AG04450 (cell line): Measurements from ENCODE around the gene CDC42BPA. TPM values are rescaled to one million over a fixed set of nuclear protein-coding genes. Genes with fewer than 3 reads are reported as not detected.

Experiments used
- CTCF ChIA-PET: fragments of 300-600, 350-600 bp; formaldehyde crosslinking; extraction: SDS; loops from one replicate; lab custom pipeline; 2022; ENCODE audit warnings: antibody characterized with exemption, inconsistent platforms; lab: Charles Lee
- POLR2A ChIA-PET: fragments of 350-600 bp; formaldehyde crosslinking; extraction: SDS; loops from one replicate; lab custom pipeline; 2021; ENCODE audit warnings: antibody characterized with exemption, inconsistent platforms; lab: Yijun Ruan, JAX
- DNase-seq: peaks from one replicate; pipeline ENCODE4 v3.0.0-alpha.2; 2011; ENCODE audit warnings: low read depth, low spot score
- H3K27ac ChIP-seq: one replicate; pipeline ENCODE4 v1.5.1; 2012; ENCODE audit warnings: low read depth, low read length, control low read depth
- H3K27me3 ChIP-seq: one replicate; pipeline ENCODE4 v1.6.0; 2012; ENCODE audit warnings: low read length; ENCODE audit not compliant: control insufficient read depth, insufficient read depth
- H3K4me3 ChIP-seq: 2 replicates; pipeline ENCODE4 v1.5.1; 2011; ENCODE audit warnings: mild to moderate bottlenecking, low read depth, low read length, control low read depth
- H3K9me3 ChIP-seq: 2 replicates; pipeline ENCODE4 v1.5.1; 2012; ENCODE audit warnings: low read length; ENCODE audit not compliant: control insufficient read depth, insufficient read depth
- CTCF ChIP-seq: IDR thresholded peaks from 2 replicates; pipeline ENCODE4 v1.5.1; 2011; ENCODE audit warnings: low read depth, low read length, control low read depth, inconsistent platforms
- polyA plus RNA-seq: library from polyadenylated mRNA; depleted of rRNA; stranded (reverse); fragments of >200 nt; gene quantifications from 2 replicates; pipeline ENCODE4 v1.2.3, GENCODE V29; 2011

Gene CDC42BPA
- polyA plus RNA-seq, 1 experiment: 30.7 TPM

- DNase-seq: no peak
- POLR2A ChIA-PET: no interaction called here
Observed at GRCh38 chr1:227325156-227325555, 6.9 kb upstream of the CDC42BPA start.

GRCh38 chr1:227323967-227324268 lies 5.6 kb upstream of the CDC42BPA start:
- CTCF ChIA-PET: no interaction called here

More at GRCh38 chr1:227325156-227325555, 6.9 kb upstream of the CDC42BPA start:
- H3K9me3 ChIP-seq: no peaks in the 10 kb centered on the region
- no peaks in the 10 kb centered on the region for H3K27me3 ChIP-seq
- CTCF ChIA-PET: no interaction called here
- H3K4me3 ChIP-seq: no peak overlapping the region
- TF ChIP-seq CTCF: no peak
- no peak overlapping the region for H3K27ac ChIP-seq

GRCh38 chr1:227323171-227323966 lies 5.1 kb upstream of the CDC42BPA start:
- ChIA-PET POLR2A (no interaction called here), CTCF (no interaction called here)
- H3K4me3 ChIP-seq: no peak overlapping the region
- TF ChIP-seq CTCF: no peak
- H3K9me3 ChIP-seq: no peaks in the 10 kb centered on the region
- no peak overlapping the region for H3K27ac ChIP-seq
- H3K27me3 ChIP-seq: no peaks in the 10 kb centered on the region
- DNase-seq: no peak

More at GRCh38 chr1:227323967-227324268, 5.6 kb upstream of the CDC42BPA start:
- no peak overlapping the region for H3K27ac ChIP-seq
- no peaks in the 10 kb centered on the region for H3K9me3 ChIP-seq
- no peak overlapping the region for H3K4me3 ChIP-seq
- H3K27me3 ChIP-seq: no peaks in the 10 kb centered on the region
- no peak for TF ChIP-seq CTCF
- DNase-seq: no peak
- POLR2A ChIA-PET: no interaction called here

GRCh38 chr1:227322376-227322775 lies 4.1 kb upstream of the CDC42BPA start:
- DNase-seq: no peak
- Histone ChIP-seq H3K9me3 (no peaks in the 10 kb centered on the region), H3K27me3 (no peaks in the 10 kb centered on the region), H3K27ac (no peak overlapping the region), H3K4me3 (no peak overlapping the region)
- ChIA-PET POLR2A (no interaction called here), CTCF (interaction anchor here (0.8 kb wide), 1 partner anchor 191 kb away, joined by 3 read pairs; no protein-coding TSS in a partner anchor)
- TF ChIP-seq CTCF: no peak

GRCh38 chr1:227321035-227321434 lies 2.7 kb upstream of the CDC42BPA start:
- H3K27me3 ChIP-seq: no peaks in the 10 kb centered on the region
- H3K9me3 ChIP-seq: no peaks in the 10 kb centered on the region
- DNase-seq: no peak
- ChIA-PET CTCF (interaction anchor here (1.4 kb wide), 1 partner anchor 687 kb away, joined by 3 read pairs; no protein-coding TSS in a partner anchor), POLR2A (interaction anchor here (0.7 kb wide), 1 partner anchor 111 kb away, joined by 4 read pairs; no protein-coding TSS in a partner anchor)
- H3K27ac ChIP-seq: no peak overlapping the region
- no peak for TF ChIP-seq CTCF
- H3K4me3 ChIP-seq: no peak overlapping the region
